GM21423 (cell line): Measurements from ENCODE around the gene SEC24C.
A peak's percentile ranks its signal among the peaks of the same experiment; 100 is the strongest.
"Not testable (repeated sequence)": the region's sequence is repeated elsewhere in the genome, so short reads cannot be mapped to it uniquely, and the experiment has no call there.

Experiments
- ATAC-seq: cut with Tn5 transposase; IDR thresholded peaks from one replicate; pipeline ENCODE4 v1.9.1; 2021; ENCODE audit warnings: mild to moderate bottlenecking, moderate library complexity; ENCODE audit not compliant: unreplicated experiment

SEC24C gene

DNA sequence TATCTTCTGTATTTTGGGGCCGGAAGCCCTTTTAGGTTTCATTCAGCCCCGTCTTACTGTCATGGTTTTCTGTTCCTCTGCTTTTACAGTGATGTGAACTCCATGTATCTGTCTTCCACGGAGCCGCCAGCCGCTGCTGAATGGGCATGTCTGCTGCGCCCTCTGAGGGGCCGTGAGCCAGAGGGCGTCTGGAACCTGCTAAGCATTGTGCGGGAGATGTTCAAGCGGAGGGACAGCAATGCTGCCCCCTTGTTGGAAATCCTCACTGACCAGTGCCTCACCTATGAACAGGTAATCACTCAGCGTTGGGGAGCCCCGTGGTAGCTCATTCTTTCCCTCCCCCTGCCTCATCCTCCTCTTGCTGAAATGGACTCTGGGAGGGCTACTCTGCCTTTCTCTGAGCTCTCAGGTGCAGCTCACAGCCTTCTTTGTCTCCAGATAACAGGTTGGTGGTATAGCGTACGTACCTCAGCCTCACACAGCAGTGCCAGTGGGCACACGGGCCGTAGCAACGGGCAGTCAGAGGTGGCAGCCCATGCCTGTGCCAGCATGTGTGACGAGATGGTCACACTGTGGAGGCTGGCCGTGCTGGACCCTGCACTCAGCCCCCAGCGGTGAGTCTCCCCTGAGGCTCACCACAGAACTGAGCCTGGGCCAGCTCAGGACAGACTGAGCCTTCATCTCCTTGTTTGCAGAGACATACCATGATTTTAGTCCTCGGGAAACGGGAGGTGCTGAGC is 46.9 kb downstream of the SEC24C start:
- no peak for ATAC-seq

DNA sequence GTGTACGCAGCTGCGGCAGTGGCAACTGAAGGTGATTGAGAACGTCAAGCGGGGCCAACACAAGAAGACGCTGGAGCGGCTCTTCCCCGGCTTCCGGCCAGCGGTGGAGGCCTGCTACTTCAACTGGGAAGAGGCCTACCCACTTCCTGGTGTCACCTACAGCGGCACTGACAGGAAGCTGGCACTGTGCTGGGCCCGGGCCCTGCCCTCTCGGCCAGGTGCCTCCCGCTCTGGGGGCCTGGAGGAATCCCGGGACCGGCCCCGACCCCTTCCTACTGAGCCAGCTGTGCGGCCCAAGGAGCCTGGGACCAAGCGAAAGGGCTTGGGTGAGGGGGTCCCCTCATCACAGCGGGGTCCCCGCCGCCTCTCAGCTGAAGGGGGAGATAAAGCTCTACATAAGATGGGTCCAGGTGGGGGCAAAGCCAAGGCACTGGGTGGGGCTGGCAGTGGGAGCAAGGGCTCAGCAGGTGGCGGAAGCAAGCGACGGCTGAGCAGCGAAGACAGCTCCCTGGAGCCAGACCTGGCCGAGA is 47.8 kb downstream of the SEC24C start:
- ATAC-seq, result no peak

- no peak for ATAC-seq
Observed at GRCh38 chr10:73793456-73793855, 49.3 kb downstream of the SEC24C start.

- not testable (repeated sequence) for ATAC-seq
Observed at GRCh38 chr10:73795491-73795890, 51.3 kb downstream of the SEC24C start.

DNA sequence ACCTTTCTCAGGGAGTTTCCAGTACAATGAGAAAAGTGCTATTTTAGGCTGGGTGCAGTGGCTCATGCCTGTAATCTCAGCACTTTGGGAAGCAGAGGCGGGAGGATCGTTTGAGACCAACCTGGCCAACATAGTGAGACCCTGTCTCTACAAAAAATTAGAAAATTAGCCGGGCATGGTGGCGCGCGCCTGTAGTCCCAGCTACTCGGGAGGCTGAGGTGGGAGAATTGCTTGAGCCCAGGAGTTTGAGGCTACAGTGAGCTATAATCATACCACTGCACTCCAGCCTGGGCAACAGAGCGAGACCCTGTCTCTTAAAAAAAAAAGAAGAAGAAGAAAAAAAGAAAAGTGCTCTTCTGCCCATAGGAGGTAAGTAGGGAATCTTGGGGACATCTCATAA is 51.9 kb downstream of the SEC24C start:
- not testable (repeated sequence) for ATAC-seq

GRCh38 chr10:73796766-73797165 is 52.6 kb downstream of the SEC24C start:
- ATAC-seq, result no peak

- ATAC-seq, result no peak
Observed at GRCh38 chr10:73797324-73798025, 53.3 kb downstream of the SEC24C start.

DNA sequence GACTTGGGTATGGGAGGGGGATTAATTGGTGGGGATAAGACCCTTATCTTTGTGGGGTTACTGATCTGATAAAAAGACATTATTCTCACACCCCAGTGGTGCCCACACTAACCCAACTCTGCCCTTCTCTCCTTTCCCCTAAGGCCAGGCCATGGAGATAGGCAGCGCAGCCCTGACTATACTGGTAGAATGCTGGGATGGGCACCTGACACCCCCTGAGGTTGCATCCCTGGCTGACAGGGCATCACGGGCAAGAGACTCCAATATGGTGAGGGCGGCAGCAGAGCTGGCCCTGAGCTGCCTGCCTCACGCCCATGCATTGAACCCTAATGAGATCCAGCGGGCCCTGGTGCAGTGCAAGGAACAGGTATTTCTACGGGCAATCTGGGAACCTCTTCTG is 53.9 kb downstream of the SEC24C start:
- no peak for ATAC-seq

GRCh38 chr10:73798927-73799560 is 54.9 kb downstream of the SEC24C start:
- ATAC-seq, result no peak

- ATAC-seq, result no peak
Observed at GRCh38 chr10:73799899-73800559, 55.9 kb downstream of the SEC24C start.

DNA sequence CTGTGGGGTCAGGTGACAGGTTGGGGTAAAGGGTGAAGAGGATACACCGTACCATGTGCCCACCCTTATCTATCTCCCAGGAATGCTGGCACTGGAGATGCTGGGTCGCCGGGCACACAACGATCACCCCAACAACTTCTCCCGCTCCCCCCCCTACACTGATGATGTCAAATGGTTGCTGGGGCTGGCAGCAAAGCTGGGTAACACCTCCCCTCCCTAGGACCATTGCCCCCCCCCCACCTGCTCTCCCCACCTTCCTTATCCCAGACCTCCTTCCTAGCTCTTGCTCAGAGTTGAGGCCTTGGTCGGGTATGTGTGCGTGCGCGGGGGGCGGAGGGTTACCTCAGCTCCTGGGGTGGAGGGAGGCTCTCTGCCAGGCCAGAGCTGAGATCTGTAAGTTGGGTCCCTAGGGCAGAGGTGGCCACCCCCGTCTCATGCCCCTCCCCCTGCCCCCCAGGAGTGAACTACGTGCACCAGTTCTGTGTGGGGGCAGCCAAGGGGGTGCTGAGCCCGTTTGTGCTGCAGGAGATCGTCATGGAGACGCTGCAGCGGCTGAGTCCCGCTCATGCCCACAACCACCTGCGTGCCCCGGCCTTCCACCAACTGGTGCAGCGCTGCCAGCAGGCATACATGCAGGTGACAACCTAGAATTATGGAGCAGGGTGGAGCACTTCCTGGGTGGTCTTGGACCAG is 56.5 kb downstream of the SEC24C start:
- ATAC-seq, result no peak

GRCh38 chr10:73801253-73801590 is 57.0 kb downstream of the SEC24C start:
- ATAC-seq, result no peak

DNA sequence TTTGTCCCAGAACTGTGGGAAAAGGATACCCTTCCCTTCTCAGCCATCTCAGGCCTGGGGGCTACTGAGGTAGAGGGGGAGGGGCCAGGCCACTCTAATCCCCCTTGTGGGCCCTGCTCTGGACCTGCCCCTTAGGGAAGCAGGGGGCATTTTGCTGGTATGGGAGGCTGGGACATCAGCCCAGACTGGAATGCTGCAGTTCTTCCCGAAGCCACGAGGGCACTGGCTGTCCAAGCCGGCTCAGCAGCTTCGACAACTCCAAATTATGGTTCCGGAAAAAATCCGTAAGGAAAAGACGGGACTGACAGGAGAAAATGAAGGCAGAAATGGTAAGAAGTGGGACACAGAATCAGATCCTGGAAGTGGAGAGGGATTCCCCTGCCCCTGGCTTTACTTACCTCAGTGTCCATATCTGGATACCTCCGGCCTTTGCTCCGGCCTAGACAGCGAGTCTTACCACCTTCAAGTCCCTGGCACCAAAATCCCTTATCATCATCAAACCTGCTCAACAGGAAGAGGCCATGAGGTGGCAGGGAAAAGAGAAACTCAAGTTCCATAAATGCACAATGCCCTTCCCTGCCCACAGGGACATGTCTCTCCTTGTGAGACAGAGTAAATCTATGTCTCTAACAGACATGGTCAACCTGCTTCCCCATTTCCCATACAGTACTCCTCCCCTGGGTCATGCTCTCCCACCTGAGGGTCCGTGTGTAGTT is 58.3 kb downstream of the SEC24C start:
- ATAC-seq, result no peak

DNA sequence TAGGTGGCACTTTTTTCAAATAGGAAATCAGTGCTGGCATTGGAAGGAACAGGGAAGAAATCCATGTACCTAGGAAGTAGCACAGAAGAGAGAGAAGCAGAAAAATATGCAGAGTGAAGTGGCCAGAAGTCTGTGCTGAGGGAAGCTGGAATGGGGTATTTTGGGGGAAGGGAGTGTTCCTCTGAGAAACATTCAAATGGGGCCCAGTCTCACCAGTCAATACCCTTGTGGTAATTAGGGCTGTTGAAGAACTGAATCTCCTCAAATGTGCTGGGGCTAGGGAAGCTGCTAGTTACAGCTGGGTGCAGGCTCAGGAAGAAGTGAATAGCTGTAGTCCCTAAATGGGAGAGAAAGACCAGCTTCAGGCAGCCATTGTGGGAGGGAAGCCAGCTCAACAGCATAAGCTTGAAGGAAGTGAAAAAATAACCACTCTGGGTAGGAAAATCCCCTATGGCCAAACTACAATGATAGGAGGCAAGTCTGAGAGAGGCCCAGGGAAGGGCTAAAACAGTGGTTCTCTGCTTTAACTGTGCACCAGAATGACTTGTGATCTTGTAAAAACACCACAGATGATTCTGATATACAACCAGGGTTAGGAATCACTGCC is 59.6 kb downstream of the SEC24C start:
- ATAC-seq, result peak; percentile 71

GRCh38 chr10:73806176-73806950 is 62.2 kb downstream of the SEC24C start:
- ATAC-seq, result no peak

GRCh38 chr10:73807471-73807870 is 63.3 kb downstream of the SEC24C start:
- no peak for ATAC-seq

- ATAC-seq, result no peak
Observed at GRCh38 chr10:73808021-73808815, 64.0 kb downstream of the SEC24C start.
